ENCODE data around the gene BBLN.

DNA sequence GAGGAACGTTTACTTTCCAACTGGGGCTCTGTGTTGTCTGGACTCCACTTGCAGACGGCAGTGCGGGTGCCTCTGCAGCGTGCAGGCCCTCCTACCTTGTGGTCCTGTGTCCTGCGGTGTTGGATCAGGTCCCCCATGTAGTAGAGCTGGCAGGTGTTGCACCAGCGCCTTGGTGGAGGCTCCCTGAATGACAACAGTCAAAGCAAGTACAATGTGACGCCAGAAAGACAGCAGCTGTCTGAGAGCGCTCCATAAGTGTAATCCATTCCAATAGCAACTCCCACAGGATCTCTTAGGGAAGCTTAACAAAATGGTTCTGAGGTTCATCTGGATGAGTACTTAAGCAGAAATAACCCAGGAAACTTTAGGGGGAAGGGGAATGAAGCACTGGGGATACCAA is 9.9 kb downstream of the BBLN start:
- TF ChIP-seq, protein P1, sequence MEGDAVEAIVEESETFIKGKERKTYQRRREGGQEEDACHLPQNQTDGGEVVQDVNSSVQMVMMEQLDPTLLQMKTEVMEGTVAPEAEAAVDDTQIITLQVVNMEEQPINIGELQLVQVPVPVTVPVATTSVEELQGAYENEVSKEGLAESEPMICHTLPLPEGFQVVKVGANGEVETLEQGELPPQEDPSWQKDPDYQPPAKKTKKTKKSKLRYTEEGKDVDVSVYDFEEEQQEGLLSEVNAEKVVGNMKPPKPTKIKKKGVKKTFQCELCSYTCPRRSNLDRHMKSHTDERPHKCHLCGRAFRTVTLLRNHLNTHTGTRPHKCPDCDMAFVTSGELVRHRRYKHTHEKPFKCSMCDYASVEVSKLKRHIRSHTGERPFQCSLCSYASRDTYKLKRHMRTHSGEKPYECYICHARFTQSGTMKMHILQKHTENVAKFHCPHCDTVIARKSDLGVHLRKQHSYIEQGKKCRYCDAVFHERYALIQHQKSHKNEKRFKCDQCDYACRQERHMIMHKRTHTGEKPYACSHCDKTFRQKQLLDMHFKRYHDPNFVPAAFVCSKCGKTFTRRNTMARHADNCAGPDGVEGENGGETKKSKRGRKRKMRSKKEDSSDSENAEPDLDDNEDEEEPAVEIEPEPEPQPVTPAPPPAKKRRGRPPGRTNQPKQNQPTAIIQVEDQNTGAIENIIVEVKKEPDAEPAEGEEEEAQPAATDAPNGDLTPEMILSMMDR (IDR thresholded peaks at IDR 0.05; ENCODE audit: insufficient read depth, low read length) = no peak
- TF ChIP-seq, protein P2, sequence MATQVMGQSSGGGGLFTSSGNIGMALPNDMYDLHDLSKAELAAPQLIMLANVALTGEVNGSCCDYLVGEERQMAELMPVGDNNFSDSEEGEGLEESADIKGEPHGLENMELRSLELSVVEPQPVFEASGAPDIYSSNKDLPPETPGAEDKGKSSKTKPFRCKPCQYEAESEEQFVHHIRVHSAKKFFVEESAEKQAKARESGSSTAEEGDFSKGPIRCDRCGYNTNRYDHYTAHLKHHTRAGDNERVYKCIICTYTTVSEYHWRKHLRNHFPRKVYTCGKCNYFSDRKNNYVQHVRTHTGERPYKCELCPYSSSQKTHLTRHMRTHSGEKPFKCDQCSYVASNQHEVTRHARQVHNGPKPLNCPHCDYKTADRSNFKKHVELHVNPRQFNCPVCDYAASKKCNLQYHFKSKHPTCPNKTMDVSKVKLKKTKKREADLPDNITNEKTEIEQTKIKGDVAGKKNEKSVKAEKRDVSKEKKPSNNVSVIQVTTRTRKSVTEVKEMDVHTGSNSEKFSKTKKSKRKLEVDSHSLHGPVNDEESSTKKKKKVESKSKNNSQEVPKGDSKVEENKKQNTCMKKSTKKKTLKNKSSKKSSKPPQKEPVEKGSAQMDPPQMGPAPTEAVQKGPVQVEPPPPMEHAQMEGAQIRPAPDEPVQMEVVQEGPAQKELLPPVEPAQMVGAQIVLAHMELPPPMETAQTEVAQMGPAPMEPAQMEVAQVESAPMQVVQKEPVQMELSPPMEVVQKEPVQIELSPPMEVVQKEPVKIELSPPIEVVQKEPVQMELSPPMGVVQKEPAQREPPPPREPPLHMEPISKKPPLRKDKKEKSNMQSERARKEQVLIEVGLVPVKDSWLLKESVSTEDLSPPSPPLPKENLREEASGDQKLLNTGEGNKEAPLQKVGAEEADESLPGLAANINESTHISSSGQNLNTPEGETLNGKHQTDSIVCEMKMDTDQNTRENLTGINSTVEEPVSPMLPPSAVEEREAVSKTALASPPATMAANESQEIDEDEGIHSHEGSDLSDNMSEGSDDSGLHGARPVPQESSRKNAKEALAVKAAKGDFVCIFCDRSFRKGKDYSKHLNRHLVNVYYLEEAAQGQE (IDR thresholded peaks at IDR 0.05; ENCODE audit: insufficient replicate concordance, low read depth) = no peak
- TF ChIP-seq GABPA (IDR thresholded peaks at IDR 0.05; ENCODE audit: low read depth) = no peak
- no peak for TF ChIP-seq POLR2AphosphoS5 (IDR thresholded peaks at IDR 0.05; ENCODE audit: low read depth)
- TF ChIP-seq SPI1 (IDR thresholded peaks at IDR 0.05; ENCODE audit: borderline replicate concordance, low read depth) = no peak
